Middle frontal gyrus (tissue), 1 donor: ENCODE results near the gene SLC51B.
"Not testable (repeated sequence)": the region's sequence is repeated elsewhere in the genome, so short reads cannot be mapped to it uniquely, and the experiment has no call there.

Experiments
- DNase-seq: peaks from one replicate; pipeline ENCODE4 v3.0.0-alpha.2; 2015; ENCODE audit warnings: low spot score; ENCODE audit errors: extremely low spot score

Gene SLC51B

GRCh38 chr15:65083262-65083701, 38.1 kb downstream of the SLC51B start:
- DNase-seq: no peak

GRCh38 chr15:65084500-65085206, 39.5 kb downstream of the SLC51B start:
- no peak for DNase-seq

- DNase-seq: no peak
Observed at GRCh38 chr15:65085207-65085753, 40.1 kb downstream of the SLC51B start.

GRCh38 chr15:65085990-65086679, 40.9 kb downstream of the SLC51B start:
- no peak for DNase-seq

- DNase-seq: no peak
Observed at GRCh38 chr15:65086680-65087111, 41.5 kb downstream of the SLC51B start.

- no peak for DNase-seq
Observed at GRCh38 chr15:65087411-65087810, 42.2 kb downstream of the SLC51B start.

GRCh38 chr15:65087873-65088642, 42.9 kb downstream of the SLC51B start:
- no peak for DNase-seq

- DNase-seq: no peak
Observed at GRCh38 chr15:65088643-65089021, 43.4 kb downstream of the SLC51B start.

GRCh38 chr15:65089206-65089824, 44.1 kb downstream of the SLC51B start:
- DNase-seq: no peak

- no peak for DNase-seq
Observed at GRCh38 chr15:65091946-65092770, 47.0 kb downstream of the SLC51B start.

- DNase-seq: no peak
Observed at GRCh38 chr15:65092911-65093792, 48.0 kb downstream of the SLC51B start.

GRCh38 chr15:65093793-65094170, 48.6 kb downstream of the SLC51B start:
- not testable (repeated sequence) for DNase-seq

GRCh38 chr15:65094294-65094995, 49.3 kb downstream of the SLC51B start:
- no peak for DNase-seq

- DNase-seq: no peak
Observed at GRCh38 chr15:65095011-65095746, 50.0 kb downstream of the SLC51B start.

GRCh38 chr15:65095747-65096104, 50.5 kb downstream of the SLC51B start:
- no peak for DNase-seq

GRCh38 chr15:65096481-65097385, 51.5 kb downstream of the SLC51B start:
- no peak for DNase-seq

- no peak for DNase-seq
Observed at GRCh38 chr15:65097651-65098263, 52.6 kb downstream of the SLC51B start.
